Measurements from ENCODE around the gene SYT11.

DNA sequence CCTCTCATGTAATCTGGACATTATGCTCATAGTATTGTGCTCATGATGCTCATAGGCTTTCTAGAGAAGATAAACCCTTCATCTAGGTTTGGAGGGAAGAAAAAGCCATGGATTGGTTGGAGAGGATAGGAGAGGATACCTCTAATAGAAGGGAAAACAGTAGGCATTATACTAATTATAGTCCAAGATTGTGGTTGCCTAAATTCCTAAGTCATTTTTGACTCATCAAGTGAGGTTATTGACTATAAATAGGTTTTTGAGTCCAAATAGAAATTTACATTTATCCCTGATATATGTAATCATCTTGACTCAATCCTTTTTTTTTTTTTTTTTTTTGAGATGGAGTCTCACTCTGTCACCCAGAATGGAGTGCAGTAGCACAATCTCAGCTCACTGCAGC, 5.0 kb downstream of the SYT11 start:
- TF ChIP-seq TAF1 (IDR thresholded peaks at IDR 0.05; ENCODE audit: borderline replicate concordance, low read depth, low read length) (no peak), POLR2A (IDR thresholded peaks at IDR 0.05; ENCODE audit: low read depth, low read length) (no peak), POLR2AphosphoS5 (IDR thresholded peaks at IDR 0.05; ENCODE audit: low read depth, low read length) (no peak)

Data from GM12892 (cell line).